Hippocampal formation (tissue), 2 donors: ENCODE results near the gene TUBB8.
"Not testable (repeated sequence)": the region's sequence is repeated elsewhere in the genome, so short reads cannot be mapped to it uniquely, and the experiment has no call there.

Experiments used
- DNase-seq, 2 donors: peaks; one replicate each; lab custom pipeline; 2025; lab: John Stamatoyannopoulos, UW

The TUBB8 gene

GRCh38 chr10:47864-48263 lies 1.2 kb downstream of the TUBB8 start:
- DNase-seq = not testable (repeated sequence)

- not testable (repeated sequence) for DNase-seq
Measured at GRCh38 chr10:13315-13635, 35.8 kb downstream of the TUBB8 start.

- DNase-seq = not testable (repeated sequence)
Measured at GRCh38 chr10:12444-13314, 36.4 kb downstream of the TUBB8 start.

GRCh38 chr10:11260-11659 lies 37.8 kb downstream of the TUBB8 start:
- DNase-seq = not testable (repeated sequence)

- DNase-seq = not testable (repeated sequence)
Measured at GRCh38 chr10:10261-10971, 38.7 kb downstream of the TUBB8 start.
